HG03457 (cell line): ENCODE results near the gene GNB5.
"Not testable (repeated sequence)": the region's sequence is repeated elsewhere in the genome, so short reads cannot be mapped to it uniquely, and the experiment has no call there.

Source experiments
- ATAC-seq: cut with Tn5 transposase; IDR thresholded peaks from one replicate; pipeline ENCODE4 v1.9.1; 2021; ENCODE audit warnings: moderate number of reproducible peaks; ENCODE audit not compliant: unreplicated experiment

Gene GNB5

DNA sequence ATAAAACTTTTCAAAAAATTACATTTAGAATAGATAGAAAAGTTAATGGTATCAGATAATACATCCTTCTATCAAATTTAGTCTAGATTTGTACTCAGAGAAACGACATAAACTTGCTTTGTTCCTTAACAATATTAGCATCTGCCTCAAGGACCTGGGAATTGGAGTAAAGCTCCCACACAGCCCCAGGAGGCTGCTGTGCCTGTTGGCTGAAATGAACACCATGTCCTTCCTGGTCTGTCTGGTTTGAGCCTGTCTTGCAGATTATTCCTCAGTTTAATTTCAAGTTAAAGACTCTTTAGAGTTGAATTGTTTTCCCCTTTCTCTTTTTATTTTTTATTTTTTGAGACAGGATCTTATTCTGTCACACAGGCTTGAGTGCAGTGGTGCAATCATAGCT, 19.4 kb downstream of the GNB5 start:
- no peak for ATAC-seq

- no peak for ATAC-seq
These were observed 19.8 kb downstream of the GNB5 start for GRCh38 chr15:52171386-52171785.

- ATAC-seq = not testable (repeated sequence)
These were observed 21.0 kb downstream of the GNB5 start for GRCh38 chr15:52170199-52170598.

GRCh38 chr15:52165494-52166131, 25.6 kb downstream of the GNB5 start:
- ATAC-seq = not testable (repeated sequence)

DNA sequence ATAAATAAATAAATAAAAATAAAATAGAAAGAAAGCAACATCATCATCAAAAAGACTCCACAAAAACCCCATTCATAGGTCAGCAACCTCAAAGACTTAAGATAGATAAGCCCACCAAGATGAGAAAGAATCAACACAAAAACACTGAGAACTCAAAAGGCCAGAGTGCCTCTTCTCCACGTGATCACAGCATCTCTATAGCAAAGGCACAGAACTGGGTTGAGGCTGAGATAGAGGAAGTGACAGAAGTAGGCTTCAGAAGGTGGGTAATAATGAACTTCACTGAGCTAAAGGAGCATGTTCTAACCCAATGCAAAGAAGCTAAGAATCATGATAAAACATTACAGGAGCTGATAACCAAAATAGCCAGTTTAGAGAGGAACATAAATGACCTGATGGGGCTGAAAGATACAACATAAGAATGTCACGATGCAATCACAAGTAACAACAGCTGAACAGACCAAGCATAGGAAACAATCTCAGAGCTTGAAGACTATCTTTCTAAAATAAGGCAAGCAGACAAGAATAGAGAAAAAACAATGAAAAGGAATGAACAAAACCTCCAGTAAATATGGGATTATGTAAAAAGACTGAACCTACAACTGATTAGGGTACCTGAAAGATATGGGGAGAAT, 26.4 kb downstream of the GNB5 start:
- no peak for ATAC-seq

DNA sequence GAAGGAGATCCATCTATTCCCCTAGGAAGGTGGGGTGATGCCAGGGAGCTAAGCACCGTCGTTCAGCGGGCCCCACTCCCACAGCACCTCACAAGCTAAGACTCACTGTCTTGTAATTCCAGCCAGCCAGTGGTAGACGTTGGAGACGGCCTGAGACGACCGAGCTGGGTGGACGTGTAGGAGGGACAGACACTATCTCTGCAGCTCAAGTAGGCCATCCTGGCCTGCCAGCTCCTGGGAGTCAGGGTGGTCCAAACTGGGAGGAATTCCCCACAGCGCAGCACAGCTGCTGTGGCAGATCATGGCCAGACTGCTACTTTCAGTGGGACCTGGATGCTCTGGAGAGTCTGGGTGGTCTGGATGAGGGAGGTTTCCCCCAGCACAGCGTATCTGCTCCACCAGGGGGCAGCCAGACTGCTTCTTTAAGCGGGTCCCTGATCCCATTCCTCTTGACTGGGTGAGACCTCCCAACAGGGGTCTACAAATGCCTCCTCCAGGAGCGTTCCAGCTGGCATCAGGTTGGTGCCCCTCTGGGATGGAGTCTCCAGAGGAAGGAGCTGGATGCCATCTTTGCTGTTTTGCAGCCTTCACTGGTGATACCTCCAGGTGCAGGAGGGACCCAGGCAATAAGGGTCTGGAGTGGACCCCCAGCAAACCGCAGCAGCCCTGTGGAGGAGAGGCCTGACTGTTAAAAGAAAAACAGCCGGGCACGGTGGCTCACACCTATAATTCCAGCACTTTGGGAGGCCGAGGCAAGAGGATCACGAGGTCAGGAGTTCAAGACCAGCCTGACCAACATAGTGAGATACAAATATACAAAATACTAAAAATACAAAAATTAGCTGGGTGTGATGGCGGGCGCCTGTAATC, 27.6 kb downstream of the GNB5 start:
- ATAC-seq = no peak

DNA sequence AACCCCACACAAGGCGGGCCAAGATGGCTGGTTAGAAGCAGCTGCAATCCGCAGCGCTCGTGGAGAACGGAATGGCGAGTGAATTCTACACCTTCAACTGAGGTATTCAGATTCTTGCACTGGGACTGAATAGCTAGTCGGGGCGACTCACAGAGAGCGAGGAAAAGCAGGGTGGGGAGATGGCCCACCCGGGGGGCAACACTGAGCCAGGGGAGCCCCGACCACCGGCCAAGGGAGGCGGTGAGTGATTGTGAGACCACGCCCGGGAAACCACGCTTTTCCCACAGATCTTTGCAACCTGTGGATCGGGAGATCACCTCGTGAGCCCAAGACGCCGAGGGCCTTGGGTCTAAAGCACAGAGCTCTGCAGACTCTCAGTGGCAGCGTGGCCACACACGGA, 28.3 kb downstream of the GNB5 start:
- ATAC-seq = no peak

DNA sequence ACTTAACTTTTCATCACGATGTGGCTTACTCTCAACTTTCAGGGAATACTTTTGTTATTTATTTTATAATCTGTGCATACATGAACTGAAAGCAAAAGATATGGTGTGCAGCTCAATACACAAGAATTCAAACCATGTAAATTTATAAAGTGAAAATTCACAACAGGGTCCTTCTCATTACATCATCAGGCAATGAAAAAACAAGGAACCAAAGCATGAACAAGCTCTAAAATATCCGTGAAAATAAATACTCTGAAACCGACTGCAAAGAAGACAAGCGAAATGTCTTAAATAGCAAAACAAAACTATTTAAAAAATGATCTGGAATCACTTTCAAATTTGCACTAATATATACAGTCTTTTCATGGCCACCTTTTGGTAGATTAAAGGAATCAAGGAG, 28.9 kb downstream of the GNB5 start:
- ATAC-seq = no peak

GRCh38 chr15:52161406-52161966, 29.7 kb downstream of the GNB5 start:
- no peak for ATAC-seq

DNA sequence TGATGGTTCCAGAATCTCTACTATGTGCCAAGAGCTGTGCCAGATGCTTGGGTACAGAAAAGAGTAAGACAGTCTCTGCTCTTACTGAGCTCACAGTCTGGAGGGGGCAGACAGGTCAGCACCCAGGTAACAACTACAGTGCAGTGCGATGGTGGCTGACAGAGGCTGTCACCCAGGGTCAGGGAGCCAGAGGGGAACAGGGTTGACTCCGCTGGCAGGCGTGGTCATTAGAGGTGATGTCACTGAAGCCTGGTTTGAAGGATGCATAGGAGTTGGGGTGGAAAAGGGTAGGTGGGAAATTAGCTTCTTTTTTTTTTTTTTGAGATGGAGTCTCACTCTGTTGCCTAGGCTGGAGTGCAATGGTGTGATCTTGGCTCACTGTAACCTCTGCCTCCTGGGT, 31.5 kb downstream of the GNB5 start:
- ATAC-seq = no peak

DNA sequence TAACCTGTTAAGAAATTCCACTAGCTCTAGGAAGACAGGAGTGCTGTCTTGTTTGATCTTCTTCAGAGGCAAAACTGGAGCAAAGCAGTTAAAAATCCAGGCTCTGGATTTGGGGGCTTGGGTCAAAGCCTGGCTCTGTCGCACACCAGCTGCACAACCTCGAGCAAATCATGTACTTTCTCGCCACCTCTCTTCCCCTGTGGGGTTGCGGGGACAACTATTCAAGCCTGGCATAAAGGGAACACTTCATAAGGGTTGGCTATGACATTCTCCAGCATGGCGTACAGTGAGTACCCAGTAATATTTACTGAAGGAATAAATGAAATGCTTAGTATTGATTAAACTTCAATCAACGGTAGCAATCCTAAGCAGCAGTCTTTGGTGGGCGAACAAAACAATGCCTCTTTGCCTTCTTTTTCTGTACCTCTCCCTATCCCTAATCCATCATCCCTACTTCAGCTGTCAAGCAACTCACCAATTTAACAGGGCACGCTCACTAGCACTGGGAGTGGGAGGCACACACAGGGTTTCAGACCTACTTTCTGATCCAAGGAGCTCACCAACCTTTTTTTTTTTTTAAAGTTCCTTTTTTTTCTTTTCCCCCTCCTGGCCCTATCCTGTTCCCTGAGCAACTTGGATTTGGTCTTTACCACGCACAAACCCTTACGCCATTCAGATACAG, 33.0 kb downstream of the GNB5 start:
- no peak for ATAC-seq

- ATAC-seq = no peak
These were observed 35.3 kb downstream of the GNB5 start for GRCh38 chr15:52155878-52156277.

GRCh38 chr15:52154896-52155865, 36.0 kb downstream of the GNB5 start:
- no peak for ATAC-seq

- ATAC-seq = no peak
These were observed 37.0 kb downstream of the GNB5 start for GRCh38 chr15:52153900-52154895.

DNA sequence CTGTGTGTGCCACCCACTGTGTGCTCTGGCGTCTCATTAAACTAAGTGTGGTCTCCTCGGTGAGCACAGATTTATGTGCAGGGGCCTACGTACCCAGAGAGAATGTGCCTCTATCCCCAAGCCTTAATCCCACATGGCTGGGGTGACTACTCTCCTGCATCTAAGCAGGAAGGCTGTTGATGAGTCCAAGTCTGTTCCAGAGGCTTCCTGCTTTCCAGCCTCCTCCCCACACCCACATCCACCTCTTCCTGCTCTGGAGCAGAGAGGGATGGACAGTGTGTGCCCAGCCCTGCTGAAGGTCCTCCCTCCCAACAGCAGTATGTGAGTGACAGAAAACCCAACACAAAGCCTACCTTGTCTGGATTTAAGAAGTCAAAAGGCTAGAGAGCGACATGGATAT, 39.8 kb downstream of the GNB5 start:
- no peak for ATAC-seq

GRCh38 chr15:52150871-52151270, 40.3 kb downstream of the GNB5 start:
- ATAC-seq = no peak

- no peak for ATAC-seq
These were observed 41.0 kb downstream of the GNB5 start for GRCh38 chr15:52150043-52150825.

- no peak for ATAC-seq
These were observed 42.8 kb downstream of the GNB5 start for GRCh38 chr15:52148403-52148802.
